Measurements from ENCODE around the gene HEPHL1.

The HEPHL1 gene

GRCh38 chr11:94018721-94019120 is 2.4 kb upstream of the HEPHL1 start:
- TF ChIP-seq, protein P1, sequence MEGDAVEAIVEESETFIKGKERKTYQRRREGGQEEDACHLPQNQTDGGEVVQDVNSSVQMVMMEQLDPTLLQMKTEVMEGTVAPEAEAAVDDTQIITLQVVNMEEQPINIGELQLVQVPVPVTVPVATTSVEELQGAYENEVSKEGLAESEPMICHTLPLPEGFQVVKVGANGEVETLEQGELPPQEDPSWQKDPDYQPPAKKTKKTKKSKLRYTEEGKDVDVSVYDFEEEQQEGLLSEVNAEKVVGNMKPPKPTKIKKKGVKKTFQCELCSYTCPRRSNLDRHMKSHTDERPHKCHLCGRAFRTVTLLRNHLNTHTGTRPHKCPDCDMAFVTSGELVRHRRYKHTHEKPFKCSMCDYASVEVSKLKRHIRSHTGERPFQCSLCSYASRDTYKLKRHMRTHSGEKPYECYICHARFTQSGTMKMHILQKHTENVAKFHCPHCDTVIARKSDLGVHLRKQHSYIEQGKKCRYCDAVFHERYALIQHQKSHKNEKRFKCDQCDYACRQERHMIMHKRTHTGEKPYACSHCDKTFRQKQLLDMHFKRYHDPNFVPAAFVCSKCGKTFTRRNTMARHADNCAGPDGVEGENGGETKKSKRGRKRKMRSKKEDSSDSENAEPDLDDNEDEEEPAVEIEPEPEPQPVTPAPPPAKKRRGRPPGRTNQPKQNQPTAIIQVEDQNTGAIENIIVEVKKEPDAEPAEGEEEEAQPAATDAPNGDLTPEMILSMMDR (IDR thresholded peaks at IDR 0.05; ENCODE audit: low read depth, low read length, missing control alignments), result no peak
- no peak for DNase-seq (ENCODE audit: low read depth)
- no peak overlapping the region for H3K4me3 ChIP-seq (ENCODE audit: low read depth, low read length)

GRCh38 chr11:94023856-94024255 is 2.7 kb downstream of the HEPHL1 start:
- DNase-seq (ENCODE audit: low read depth), result no peak
- TF ChIP-seq, protein P1 (IDR thresholded peaks at IDR 0.05; ENCODE audit: low read depth, low read length, missing control alignments), result no peak
- H3K4me3 ChIP-seq (ENCODE audit: low read depth, low read length), result no peak overlapping the region

DNA sequence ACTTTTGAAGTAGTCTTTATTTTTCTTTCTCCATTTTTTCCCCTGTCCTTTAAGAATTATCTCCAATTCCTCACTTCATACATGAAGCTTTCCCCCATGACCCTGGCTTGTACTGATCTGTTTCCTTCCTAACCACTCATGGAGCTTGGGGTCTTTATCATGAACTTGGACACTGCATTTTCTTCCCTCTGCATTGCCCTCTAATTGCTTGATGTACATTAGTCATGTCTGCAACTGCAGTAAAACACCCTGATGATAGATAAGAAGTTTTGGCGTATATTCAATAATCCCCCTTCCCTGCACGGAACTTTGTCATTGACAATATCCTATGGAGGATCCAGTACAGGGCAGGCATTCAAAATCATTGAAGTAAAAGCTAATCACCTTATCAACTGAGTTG is 3.4 kb downstream of the HEPHL1 start:
- TF ChIP-seq, protein P1 (IDR thresholded peaks at IDR 0.05; ENCODE audit: low read depth, low read length, missing control alignments), result no peak
- H3K4me3 ChIP-seq (ENCODE audit: low read depth, low read length), result no peak overlapping the region
- no peak for DNase-seq (ENCODE audit: low read depth)

DNA sequence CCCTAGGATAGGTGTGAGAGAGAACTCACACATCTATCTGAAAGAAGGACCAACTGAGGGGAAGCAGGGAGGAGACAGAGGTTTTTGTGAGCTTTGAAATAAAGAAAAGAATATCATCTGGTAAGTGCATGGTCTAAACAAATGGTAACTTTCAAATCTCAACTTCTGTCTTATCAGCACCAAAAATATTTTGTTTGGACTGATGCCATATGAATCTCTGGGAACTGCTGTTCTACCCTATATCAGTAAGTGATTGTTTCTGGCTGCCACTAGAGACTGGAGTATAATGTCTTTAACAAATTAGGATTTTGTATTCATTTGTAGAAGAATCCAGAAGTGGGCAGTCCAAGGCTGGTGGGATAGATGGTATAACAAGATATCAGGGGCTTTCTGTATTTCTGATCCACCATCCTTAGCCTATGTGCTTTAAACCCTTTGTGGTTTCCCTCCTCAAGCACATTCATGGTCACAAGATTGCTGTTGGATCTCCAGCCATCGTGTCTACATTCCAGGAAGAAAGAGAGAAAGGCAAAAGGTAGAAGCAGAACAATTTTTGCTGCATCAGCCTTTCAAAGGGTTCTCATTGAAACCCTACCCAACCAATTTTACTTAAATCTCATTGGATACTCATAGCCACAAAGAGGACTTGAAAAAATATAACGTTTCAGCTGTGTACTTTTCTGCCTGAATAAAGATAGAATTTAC is 4.7 kb downstream of the HEPHL1 start:
- TF ChIP-seq, protein P1 (IDR thresholded peaks at IDR 0.05; ENCODE audit: low read depth, low read length, missing control alignments), result no peak
- no peak overlapping the region for H3K4me3 ChIP-seq (ENCODE audit: low read depth, low read length)
- no peak for DNase-seq (ENCODE audit: low read depth)

DNA sequence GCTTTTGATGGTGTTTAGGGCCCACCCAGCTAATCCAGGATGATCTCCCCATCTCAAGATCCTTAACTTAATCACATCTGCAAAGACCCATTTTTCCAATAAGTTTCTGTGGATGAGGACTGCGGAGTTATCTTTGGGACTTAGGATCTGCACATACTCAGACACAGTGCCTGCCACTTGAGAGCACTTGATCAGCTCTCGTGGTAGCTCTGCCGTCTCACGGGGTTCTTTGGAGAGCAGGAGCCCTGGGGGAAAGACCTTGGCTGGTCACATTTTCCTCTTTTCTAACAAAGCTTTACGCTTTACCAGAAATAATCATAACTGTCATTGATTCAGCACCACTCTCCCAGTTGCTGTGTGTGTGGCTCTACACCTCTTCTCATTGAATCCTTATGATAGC is 6.1 kb downstream of the HEPHL1 start:
- H3K4me3 ChIP-seq (ENCODE audit: low read depth, low read length), result no peak overlapping the region
- TF ChIP-seq, protein P1 (IDR thresholded peaks at IDR 0.05; ENCODE audit: low read depth, low read length, missing control alignments), result no peak
- no peak for DNase-seq (ENCODE audit: low read depth)

- no peak overlapping the region for H3K4me3 ChIP-seq (ENCODE audit: low read depth, low read length)
- no peak for DNase-seq (ENCODE audit: low read depth)
- TF ChIP-seq, protein P1 (IDR thresholded peaks at IDR 0.05; ENCODE audit: low read depth, low read length, missing control alignments), result no peak
These were observed 7.3 kb downstream of the HEPHL1 start for GRCh38 chr11:94028436-94028835.

GRCh38 chr11:94030059-94030458 is 8.9 kb downstream of the HEPHL1 start:
- DNase-seq (ENCODE audit: low read depth), result no peak
- TF ChIP-seq, protein P1 (IDR thresholded peaks at IDR 0.05; ENCODE audit: low read depth, low read length, missing control alignments), result no peak

More at GRCh38 chr11:94030059-94030458, 8.9 kb downstream of the HEPHL1 start:
- no peak overlapping the region for H3K4me3 ChIP-seq (ENCODE audit: low read depth, low read length)
